Middle frontal gyrus (tissue), 1 donor: ENCODE data around the gene DYNC1I2.

Experiments
- DNase-seq: peaks from one replicate; pipeline ENCODE4 v3.0.0-alpha.2; 2015; ENCODE audit warnings: low spot score; ENCODE audit errors: extremely low spot score

Gene DYNC1I2

DNA sequence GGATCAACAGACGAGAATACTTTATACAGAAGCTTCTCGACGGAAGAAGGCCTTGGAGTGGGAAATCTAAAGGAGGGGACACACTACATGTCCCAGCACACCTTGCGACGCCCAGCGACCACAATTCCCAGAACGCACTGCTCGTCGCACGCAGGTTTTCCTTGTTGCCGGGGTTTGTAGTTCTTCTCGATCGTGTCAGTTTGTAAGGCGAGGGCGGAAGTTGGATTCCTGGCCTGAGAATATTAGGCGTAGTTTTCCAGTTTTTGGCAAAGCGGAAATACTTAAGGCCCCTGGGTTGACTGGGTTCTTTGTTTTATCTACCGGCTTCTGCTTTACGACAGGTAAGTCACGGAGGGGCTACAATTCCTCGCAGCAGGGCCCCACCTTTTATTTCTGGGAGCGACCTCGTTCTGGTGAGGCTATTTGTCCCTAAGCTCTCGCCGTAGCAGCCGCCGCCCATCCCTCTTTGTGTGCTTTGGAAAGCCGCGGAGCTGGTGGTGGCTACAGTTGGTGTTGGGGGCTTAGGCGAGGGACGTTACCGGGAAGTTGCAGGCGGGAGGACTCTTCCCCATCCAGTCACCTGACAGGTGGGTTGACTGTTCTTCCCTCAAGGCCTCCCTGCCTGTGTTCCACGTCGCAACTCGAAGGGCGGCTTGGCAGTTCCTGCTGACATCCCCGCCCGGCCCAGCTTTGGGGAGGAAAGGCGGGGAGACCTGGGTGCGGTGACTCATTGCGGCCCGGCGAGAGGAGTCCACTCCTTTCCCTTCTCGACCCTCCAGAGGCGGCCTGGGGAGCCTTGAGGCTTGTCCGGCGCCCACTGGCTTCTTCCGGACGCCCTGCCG, at the start of gene DYNC1I2:
Gene DYNC1I2, plus strand, starts transcription at position 183 of the 842 bp plus-strand sequence. CDS start 2,687 bp downstream, outside the sequence.
- peak; percentile 92 for DNase-seq

DNA sequence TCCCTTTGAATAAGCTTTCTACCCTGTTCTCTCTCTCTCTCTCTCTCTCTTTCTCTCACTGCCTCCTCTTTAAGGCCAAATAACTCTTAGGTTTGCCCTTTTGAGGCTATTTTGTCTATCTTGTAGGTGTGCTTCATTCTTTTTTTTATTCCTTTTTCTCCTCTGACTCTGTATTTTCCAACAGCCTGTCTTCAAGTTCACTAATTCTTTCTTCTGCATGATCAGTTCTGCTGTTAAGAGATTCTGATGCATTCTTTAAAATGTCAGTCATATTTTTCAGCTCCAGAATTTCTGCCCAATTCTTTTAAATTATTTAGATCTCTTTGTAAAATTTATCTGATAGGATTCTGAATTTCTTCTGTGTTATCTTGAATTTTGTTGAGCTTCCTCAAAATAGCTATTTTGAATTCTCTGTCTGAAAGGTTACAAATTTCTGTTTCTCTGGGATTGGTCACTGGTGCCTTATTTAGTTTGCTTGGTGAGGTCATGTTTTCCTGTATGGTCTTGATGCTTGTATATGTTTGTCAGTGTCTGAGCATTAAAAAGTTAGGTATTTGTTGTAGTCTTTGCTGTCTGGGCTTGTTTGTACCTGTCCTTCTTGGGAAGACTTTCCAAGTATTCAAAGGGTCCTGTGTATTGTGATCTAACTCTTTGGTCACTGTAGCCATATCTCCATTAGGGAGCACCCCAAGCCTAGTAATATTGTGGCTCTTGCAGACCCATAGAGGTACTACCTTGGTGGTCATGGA, 35.4 kb upstream of the DYNC1I2 start:
- DNase-seq, result no peak

- DNase-seq, result no peak
Measured at GRCh38 chr2:171652416-171652785, 34.9 kb upstream of the DYNC1I2 start.

GRCh38 chr2:171655586-171655985, 31.7 kb upstream of the DYNC1I2 start:
- no peak for DNase-seq

DNA sequence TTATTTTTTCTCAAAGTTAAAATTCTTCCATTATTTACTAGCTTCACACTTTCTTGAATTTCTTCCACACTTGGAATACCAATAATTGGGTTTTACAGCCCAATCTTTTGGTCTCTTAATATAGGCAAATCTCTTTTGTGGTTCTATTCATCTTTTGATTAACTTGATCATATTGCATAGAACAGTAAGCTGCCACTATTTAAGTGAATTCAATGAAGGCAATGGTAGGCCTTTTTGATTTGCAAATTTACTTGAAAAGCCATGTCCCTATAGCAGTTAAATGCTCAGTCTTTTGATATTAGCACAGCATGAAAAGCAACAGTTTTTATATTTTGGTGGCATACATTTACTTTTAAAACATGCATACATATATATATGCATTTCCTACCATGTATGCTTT, 20.2 kb upstream of the DYNC1I2 start:
- no peak for DNase-seq

GRCh38 chr2:171668183-171668582, 19.1 kb upstream of the DYNC1I2 start:
- no peak for DNase-seq

- DNase-seq, result peak; percentile 52
Measured at GRCh38 chr2:171669121-171669520, 18.1 kb upstream of the DYNC1I2 start.

DNA sequence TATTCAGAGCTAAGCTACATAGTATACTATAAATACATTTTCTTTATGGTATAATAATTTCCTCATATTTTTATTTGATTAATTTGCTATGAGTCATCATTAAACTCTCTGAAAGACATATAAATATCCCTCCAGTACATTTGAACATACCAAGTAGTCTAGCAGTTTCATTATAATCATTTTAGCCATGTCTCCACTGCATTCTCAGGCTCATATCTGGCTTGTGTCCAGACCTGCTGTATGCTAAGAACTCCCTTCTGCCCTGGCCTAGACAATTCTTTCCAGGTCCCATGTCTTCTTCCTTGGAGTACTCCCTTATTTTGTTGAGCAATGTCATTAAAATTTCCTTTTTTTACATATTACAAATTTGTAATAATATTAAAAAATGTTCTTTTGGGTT, 16.6 kb upstream of the DYNC1I2 start:
- DNase-seq, result no peak

- no peak for DNase-seq
Measured at GRCh38 chr2:171671867-171672266, 15.4 kb upstream of the DYNC1I2 start.

DNA sequence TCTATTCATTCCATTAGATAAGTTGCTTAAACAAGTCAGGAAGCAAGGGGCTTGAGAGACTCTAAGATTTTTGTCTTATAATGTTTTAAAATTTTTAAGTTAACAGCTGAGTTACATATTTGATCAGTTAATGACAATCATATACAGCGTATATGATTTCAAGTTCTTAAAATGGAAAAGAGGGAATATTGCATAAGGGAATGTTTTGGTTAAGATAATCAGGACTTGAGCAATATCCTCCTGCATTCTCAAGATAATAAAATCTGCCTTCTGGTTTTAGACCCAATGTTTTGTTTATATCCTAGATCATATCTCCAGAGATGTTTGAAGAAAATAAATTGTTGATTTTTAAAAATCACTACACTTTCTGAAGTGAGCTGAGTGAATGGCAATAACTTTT, 13.4 kb upstream of the DYNC1I2 start:
- DNase-seq, result no peak

DNA sequence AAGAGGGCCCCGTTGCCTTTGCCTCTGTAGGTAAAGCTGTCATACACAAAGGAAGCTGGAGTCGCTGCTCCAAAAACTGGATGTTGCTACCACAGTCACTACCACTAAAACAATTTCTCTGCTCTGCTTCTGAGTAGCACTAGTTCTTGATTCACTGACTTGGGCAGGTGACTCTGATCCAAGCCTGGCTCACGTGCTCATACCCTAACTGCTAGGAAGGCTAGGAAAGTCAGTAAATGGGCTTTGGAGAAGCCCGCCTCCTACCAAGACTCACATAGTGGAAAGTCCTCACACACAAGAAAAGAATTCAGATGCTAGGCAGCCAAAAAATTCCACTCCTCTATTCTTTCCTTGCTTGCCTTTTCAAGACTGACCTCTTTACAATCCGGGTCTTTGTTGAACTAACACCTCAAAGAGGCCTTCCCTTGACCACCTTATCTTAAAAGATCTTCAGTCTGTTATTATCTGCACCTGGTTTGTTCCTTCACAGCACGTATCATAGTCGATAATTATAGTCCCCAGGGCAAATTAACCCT, 11.4 kb upstream of the DYNC1I2 start:
- DNase-seq, result no peak

GRCh38 chr2:171678619-171679018, 8.7 kb upstream of the DYNC1I2 start:
- no peak for DNase-seq

DNA sequence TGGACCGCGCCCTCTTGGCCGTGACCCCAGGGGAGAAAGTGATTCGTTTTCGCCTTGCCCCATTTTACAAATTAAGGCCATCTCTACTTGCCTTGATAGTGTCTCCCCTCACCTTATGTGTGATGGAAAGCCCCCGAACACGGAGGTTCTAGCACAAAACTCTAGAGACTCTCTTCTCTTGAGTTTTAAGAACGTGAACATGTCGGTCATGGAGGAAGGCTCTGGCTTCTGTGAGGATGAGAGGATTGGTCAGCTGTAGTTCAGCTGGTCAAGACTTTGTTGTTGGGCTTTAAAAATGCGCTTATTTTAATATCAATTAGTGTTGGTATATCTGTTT, 828 bp downstream of the DYNC1I2 start:
- no peak for DNase-seq

- no peak for DNase-seq
Measured at GRCh38 chr2:171692331-171692730, 5.1 kb downstream of the DYNC1I2 start.

DNA sequence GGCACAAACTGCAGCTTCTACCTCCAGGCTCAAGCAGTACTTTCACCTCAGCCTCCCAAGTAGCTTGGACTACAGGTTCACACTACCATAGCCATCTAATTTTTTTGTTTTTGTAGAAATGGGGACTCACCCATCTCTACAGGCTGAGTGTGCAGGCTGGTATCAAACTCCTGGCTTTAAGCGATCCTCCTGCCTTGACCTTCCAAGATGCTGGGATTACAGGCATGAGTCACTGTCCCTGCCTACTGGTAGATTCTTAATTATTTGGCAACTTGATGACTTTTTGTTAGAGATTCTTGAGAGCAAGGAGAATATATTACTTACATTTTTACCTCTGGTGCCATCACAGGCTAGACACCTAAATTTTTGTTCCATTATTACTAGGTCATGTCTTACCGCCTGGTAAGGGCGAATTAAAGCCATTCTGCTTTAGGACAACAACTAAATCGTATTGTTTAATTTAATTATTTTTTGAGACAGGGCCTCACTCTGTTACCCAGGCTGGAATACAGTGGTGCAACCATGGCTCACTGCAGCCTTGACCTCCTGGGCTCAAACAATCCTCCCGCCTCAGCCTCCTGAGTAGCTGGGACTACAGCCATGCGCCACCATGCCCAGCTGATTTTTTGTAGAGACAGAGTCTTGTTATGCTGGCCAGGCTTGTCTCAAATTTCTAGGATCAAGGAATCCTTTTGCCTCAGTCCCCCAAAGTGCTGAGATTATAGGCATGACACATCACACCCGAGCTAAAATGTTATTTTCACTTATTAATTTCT, 15.7 kb downstream of the DYNC1I2 start:
- DNase-seq, result no peak

GRCh38 chr2:171703574-171704347, 16.5 kb downstream of the DYNC1I2 start:
- no peak for DNase-seq

DNA sequence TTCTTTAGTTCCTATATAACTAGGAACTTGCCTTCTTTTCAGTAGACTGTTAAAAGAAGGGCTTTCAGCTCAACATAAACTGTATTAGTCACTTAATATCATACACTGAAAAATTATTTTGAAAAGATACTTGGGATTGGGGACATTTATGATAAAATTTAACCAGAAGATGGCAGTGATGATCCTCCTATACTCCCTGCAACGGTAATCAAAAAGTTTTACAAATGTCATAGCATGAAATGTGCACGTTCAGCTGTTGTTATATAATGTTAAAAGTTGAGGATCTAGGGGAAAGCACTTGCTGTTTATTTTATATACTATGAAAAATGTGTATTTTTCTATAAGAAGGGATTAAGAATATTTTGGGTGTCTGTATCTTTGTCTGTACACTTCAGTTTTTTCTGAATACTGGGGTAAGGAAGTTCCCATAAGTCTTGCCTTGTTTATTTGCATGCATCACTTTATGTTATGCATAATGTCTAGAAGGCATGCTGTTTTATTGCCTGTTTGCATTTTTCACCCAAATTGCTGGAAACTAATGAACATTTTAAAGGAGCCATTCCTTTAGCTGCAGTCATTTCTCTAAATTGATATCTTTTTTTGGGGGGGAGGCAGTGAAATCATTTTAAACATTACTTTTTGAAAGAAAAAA, 19.0 kb downstream of the DYNC1I2 start:
- no peak for DNase-seq

DNA sequence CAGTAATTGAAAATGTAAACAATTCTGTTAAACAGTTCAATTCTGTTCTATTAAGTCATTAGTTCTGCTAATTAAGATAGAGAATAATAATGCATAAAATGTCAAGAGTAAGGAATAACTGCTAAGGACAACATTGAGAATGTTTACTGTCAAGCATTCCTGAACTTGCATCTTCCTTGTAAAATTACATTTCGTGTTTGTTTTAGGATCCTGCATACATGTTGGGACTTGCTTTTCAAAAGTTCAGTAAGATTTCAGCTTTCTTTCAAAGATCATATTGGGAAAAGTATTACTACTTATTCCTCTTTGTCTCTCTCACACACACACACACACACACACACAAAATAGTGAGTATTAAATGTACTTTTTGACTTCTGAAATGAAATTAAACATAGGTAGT, 20.5 kb downstream of the DYNC1I2 start:
- no peak for DNase-seq

DNA sequence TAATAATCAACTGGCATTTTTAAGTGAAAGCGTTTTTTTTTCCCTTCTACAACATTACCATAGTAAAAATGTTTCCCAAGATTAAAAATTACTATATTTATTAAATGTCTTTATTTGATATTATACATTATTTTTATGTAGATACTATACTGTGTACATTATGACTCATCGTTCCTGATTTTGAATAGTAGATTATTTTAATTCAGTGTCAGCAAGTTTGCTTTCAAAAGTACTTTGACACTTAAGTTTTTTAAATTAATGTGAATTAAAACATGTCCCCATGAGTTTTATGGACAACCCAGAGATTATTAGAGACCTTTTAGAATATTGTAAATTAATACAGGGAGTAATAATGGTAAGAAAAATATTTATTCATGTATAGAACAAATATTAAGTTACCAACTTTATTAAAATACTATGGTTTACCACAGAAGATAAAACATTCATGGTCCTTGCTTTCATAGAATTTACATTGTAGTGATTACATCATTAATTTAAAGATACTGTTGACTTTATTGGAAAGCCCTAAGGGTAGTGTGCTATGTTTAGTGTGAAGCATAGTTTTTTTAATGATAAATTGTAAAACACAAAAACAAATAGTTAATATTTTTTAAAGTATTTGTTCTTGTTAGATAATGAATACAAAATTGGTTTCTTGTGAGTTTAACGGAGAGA, 21.9 kb downstream of the DYNC1I2 start:
- DNase-seq, result no peak

GRCh38 chr2:171711351-171711750, 24.1 kb downstream of the DYNC1I2 start:
- no peak for DNase-seq
